GM19239 (cell line): ENCODE data around the gene AKAP13.
"Not testable (repeated sequence)": the region's sequence is repeated elsewhere in the genome, so short reads cannot be mapped to it uniquely, and the experiment has no call there.

Experiments
- DNase-seq: peaks from one replicate; pipeline ENCODE4 v3.0.0; 2011; ENCODE audit warnings: low spot score; ENCODE audit not compliant: insufficient read length
- FAIRE-seq: peaks from 2 replicates; lab custom pipeline; 2011; peaks lifted over from hg19 to GRCh38; lab: Jason Lieb, UNC

The AKAP13 gene

GRCh38 chr15:85582131-85583079 is 202.0 kb downstream of the AKAP13 start:
- DNase-seq (peak; percentile 29), FAIRE-seq (peak; percentile 82)

GRCh38 chr15:85583442-85583841 is 203.0 kb downstream of the AKAP13 start:
- DNase-seq = no peak
- no peak for FAIRE-seq

- DNase-seq (peak; percentile 27), FAIRE-seq (peak; percentile 91)
These were observed 203.6 kb downstream of the AKAP13 start for GRCh38 chr15:85583923-85584390.

- FAIRE-seq (peak; percentile 60), DNase-seq (no peak)
These were observed 204.5 kb downstream of the AKAP13 start for GRCh38 chr15:85584872-85585271.

GRCh38 chr15:85586196-85586595 is 205.8 kb downstream of the AKAP13 start:
- peak; percentile 48 for FAIRE-seq

GRCh38 chr15:85587707-85588411 is 207.5 kb downstream of the AKAP13 start:
- DNase-seq (no peak), FAIRE-seq (no peak)

More at GRCh38 chr15:85586196-85586595, 205.8 kb downstream of the AKAP13 start:
- DNase-seq = not testable (repeated sequence)

- no peak for FAIRE-seq
- no peak for DNase-seq
These were observed 208.3 kb downstream of the AKAP13 start for GRCh38 chr15:85588677-85589076.

GRCh38 chr15:85589851-85590250 is 209.4 kb downstream of the AKAP13 start:
- DNase-seq (no peak), FAIRE-seq (no peak)

GRCh38 chr15:85591622-85592021 is 211.2 kb downstream of the AKAP13 start:
- FAIRE-seq (no peak), DNase-seq (no peak)

GRCh38 chr15:85592148-85592547 is 211.7 kb downstream of the AKAP13 start:
- FAIRE-seq = no peak
- DNase-seq = no peak

GRCh38 chr15:85593809-85594445 is 213.5 kb downstream of the AKAP13 start:
- DNase-seq (no peak), FAIRE-seq (no peak)

- FAIRE-seq (no peak), DNase-seq (no peak)
These were observed 215.6 kb downstream of the AKAP13 start for GRCh38 chr15:85595804-85596536.

- DNase-seq (no peak), FAIRE-seq (no peak)
These were observed 216.9 kb downstream of the AKAP13 start for GRCh38 chr15:85597155-85597815.

GRCh38 chr15:85598219-85598618 is 217.8 kb downstream of the AKAP13 start:
- FAIRE-seq = no peak
- DNase-seq = no peak

- FAIRE-seq = no peak
- no peak for DNase-seq
These were observed 218.5 kb downstream of the AKAP13 start for GRCh38 chr15:85598718-85599398.

- FAIRE-seq = no peak
- no peak for DNase-seq
These were observed 219.6 kb downstream of the AKAP13 start for GRCh38 chr15:85600001-85600400.

GRCh38 chr15:85603160-85603559 is 222.8 kb downstream of the AKAP13 start:
- FAIRE-seq (no peak), DNase-seq (no peak)

- DNase-seq (no peak), FAIRE-seq (no peak)
These were observed 223.3 kb downstream of the AKAP13 start for GRCh38 chr15:85603703-85604102.

GRCh38 chr15:85604194-85604593 is 223.8 kb downstream of the AKAP13 start:
- DNase-seq = no peak
- FAIRE-seq = no peak
